ENCODE data around the gene DKK1.

Gene DKK1

GRCh38 chr10:52316500-52316899 is 2.4 kb downstream of the DKK1 start:
- in situ Hi-C loops (cut with MboI; ENCODE audit: low sequenced_read_pairs) = no loop called here

GRCh38 chr10:52318136-52318701 is 4.1 kb downstream of the DKK1 start:
- in situ Hi-C loops (cut with MboI; ENCODE audit: low sequenced_read_pairs) = no loop called here

GRCh38 chr10:52318822-52319464 is 4.9 kb downstream of the DKK1 start:
- in situ Hi-C loops (cut with MboI; ENCODE audit: low sequenced_read_pairs) = no loop called here

GRCh38 chr10:52319926-52320325 is 5.8 kb downstream of the DKK1 start:
- in situ Hi-C loops (cut with MboI; ENCODE audit: low sequenced_read_pairs) = no loop called here

GRCh38 chr10:52322323-52322722 is 8.2 kb downstream of the DKK1 start:
- in situ Hi-C loops (cut with MboI; ENCODE audit: low sequenced_read_pairs) = no loop called here

- in situ Hi-C loops (cut with MboI; ENCODE audit: low sequenced_read_pairs) = no loop called here
Measured at GRCh38 chr10:52322936-52323335, 8.9 kb downstream of the DKK1 start.

- in situ Hi-C loops (cut with MboI; ENCODE audit: low sequenced_read_pairs) = no loop called here
Measured at GRCh38 chr10:52326382-52326781, 12.3 kb downstream of the DKK1 start.

GRCh38 chr10:52331638-52332364 is 17.7 kb downstream of the DKK1 start:
- in situ Hi-C loops (cut with MboI; ENCODE audit: low sequenced_read_pairs) = no loop called here

- in situ Hi-C loops (cut with MboI; ENCODE audit: low sequenced_read_pairs) = no loop called here
Measured at GRCh38 chr10:52332815-52333214, 18.7 kb downstream of the DKK1 start.

GRCh38 chr10:52334595-52334994 is 20.5 kb downstream of the DKK1 start:
- in situ Hi-C loops (cut with MboI; ENCODE audit: low sequenced_read_pairs) = no loop called here

GRCh38 chr10:52335665-52336064 is 21.6 kb downstream of the DKK1 start:
- in situ Hi-C loops (cut with MboI; ENCODE audit: low sequenced_read_pairs) = no loop called here

GRCh38 chr10:52337225-52337624 is 23.1 kb downstream of the DKK1 start:
- in situ Hi-C loops (cut with MboI; ENCODE audit: low sequenced_read_pairs) = no loop called here

- in situ Hi-C loops (cut with MboI; ENCODE audit: low sequenced_read_pairs) = no loop called here
Measured at GRCh38 chr10:52343439-52343838, 29.4 kb downstream of the DKK1 start.

GRCh38 chr10:52346394-52347326 is 32.6 kb downstream of the DKK1 start:
- in situ Hi-C loops (cut with MboI; ENCODE audit: low sequenced_read_pairs) = no loop called here

GRCh38 chr10:52347327-52347667 is 33.2 kb downstream of the DKK1 start:
- in situ Hi-C loops (cut with MboI; ENCODE audit: low sequenced_read_pairs) = no loop called here

GRCh38 chr10:52348037-52348564 is 34.0 kb downstream of the DKK1 start:
- in situ Hi-C loops (cut with MboI; ENCODE audit: low sequenced_read_pairs) = no loop called here

- in situ Hi-C loops (cut with MboI; ENCODE audit: low sequenced_read_pairs) = no loop called here
Measured at GRCh38 chr10:52351914-52352330, 37.8 kb downstream of the DKK1 start.

GRCh38 chr10:52353205-52353604 is 39.1 kb downstream of the DKK1 start:
- in situ Hi-C loops (cut with MboI; ENCODE audit: low sequenced_read_pairs) = no loop called here

GRCh38 chr10:52353960-52354394 is 39.9 kb downstream of the DKK1 start:
- in situ Hi-C loops (cut with MboI; ENCODE audit: low sequenced_read_pairs) = no loop called here

- in situ Hi-C loops (cut with MboI; ENCODE audit: low sequenced_read_pairs) = no loop called here
Measured at GRCh38 chr10:52357971-52358370, 43.9 kb downstream of the DKK1 start.

- in situ Hi-C loops (cut with MboI; ENCODE audit: low sequenced_read_pairs) = no loop called here
Measured at GRCh38 chr10:52359441-52359840, 45.4 kb downstream of the DKK1 start.
